Fibroblast of skin of left biceps (primary cell): ENCODE results near the gene ATG12.
"Not testable (repeated sequence)": the region's sequence is repeated elsewhere in the genome, so short reads cannot be mapped to it uniquely, and the experiment has no call there.

Source experiments
- DNase-seq, 2 experiments: peaks; one replicate each; pipeline ENCODE4 v3.0.0-alpha.2; 2013; ENCODE audit warnings: low read depth in 2 of 2

Gene ATG12

DNA sequence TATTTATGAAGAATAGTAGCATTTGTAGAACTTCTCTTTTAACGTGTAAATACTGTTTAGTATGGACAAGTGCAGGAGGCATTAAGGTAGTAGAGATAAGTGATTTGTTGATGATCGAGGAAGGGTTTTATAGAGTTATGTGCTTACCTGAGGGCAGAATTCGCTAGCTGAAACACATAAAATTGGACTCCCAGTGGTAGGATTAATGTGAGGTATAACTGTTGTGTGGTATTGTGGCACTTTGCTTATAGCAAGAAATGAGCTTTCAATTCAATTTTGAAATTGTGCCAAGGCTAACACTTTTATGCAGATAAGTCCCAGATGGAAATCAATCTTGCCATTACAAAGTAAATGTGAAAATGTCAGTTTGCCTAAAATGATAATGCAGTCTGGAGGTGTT, 1.6 kb upstream of the ATG12 start:
- DNase-seq = no peak

DNA sequence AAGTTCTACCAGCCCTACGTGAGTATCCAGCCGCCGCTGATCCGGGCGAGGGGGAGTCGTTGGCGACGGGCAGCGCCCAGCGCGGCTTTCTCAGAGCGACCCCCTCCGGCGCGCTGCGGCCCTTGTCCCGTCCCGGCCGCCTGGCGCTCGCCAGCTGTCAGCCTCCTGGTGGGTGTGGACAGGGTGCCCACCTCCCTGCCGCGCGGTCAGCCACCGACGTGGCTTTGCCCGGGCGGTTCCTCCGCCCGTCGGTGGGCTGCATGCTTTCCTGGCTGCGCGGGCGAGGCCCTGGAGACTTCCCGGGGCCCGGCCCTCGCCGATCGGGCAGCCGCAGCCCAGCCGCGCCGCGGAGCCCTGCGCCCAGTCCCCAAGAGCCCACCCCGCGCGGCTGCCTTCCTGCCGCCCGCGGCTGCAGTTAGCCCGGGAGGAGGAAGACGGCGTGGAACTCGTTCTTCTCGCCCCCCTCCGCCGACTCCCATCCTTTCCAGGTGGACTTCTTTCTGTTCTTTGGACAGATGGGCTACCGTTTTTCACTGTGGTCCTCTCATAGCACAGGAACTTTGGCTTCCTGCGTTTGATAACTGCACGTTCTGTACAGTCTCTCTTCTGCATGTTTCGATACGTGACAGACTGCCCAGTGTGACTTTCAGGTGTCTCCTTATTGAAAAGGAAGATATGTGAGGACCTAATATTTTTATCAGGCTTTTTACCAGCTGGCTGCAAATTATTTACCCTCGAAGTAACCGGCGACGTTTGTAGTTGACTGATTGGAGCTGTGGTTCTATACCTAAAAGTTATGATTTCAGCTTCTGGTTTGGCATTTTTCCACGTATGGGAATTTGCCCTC, 947 bp upstream of the ATG12 start:
- DNase-seq = no peak

DNA sequence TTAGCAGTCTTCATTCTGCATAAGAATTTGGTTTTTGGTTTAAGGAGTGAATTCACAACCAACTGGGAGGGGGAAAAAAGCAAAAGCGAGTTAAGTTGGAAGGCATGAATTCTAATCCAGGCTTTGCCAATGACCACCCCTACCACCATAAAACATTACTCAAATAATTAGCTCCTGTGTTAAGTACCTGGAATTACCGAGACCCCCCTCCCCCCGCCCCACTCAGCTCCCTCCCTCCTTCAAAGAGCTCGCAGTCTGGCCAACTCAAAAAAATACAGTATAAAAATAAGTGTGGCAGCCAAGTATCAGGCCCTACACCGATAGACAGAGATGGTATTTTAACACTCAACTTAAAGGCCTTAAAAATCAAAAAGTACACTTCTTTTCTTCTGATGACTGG, 492 bp downstream of the ATG12 start:
- no peak for DNase-seq

- DNase-seq = no peak
Observed at GRCh38 chr5:115838885-115839518, 2.4 kb downstream of the ATG12 start.

DNA sequence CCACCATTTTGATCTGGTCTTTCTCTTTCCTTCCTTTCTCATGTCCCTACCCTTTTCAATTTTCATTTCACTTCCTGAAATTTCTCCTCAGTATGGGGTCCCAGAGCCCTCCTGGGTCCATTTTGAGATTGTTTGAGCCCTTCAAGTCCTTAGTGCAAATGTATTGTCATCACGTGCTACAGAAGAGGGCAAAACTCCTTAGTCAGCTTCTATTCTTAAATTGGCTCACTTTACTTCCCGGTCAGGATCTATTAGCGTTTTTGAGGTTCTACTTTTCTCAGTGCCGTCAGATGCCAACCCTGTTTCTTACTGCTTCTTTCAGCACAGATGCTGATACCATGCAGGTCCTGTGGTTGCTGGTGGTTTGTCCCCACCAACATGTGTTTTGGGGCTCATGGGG, 5.9 kb downstream of the ATG12 start:
- no peak for DNase-seq

DNA sequence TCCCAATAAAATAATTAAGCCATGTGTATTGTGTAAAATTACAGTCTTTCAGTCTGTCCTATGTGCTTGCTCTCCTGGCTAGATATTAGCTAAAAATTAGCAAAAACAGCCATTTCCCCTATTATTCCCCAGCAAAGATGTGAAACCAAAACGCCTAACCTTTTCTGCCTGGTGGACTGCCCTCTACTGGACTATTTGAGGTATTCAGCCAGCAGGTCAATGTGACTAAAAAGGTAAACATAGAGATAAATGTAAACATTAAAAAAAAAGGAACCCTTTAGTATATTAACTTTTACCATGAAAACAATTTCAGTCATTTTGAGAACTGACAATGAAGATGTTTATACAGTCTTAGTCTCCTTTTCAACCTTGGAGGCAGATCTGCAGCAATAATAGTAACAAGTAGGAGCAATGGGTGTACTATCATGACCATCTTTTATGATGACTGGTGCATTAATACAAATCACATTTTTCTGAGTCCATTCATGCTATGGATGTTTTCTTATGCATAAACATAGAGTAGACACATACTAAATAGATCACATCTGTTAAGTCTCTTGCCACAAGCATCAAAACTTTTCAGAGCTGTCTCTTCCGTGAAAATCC, 10.1 kb downstream of the ATG12 start:
- no peak for DNase-seq

DNA sequence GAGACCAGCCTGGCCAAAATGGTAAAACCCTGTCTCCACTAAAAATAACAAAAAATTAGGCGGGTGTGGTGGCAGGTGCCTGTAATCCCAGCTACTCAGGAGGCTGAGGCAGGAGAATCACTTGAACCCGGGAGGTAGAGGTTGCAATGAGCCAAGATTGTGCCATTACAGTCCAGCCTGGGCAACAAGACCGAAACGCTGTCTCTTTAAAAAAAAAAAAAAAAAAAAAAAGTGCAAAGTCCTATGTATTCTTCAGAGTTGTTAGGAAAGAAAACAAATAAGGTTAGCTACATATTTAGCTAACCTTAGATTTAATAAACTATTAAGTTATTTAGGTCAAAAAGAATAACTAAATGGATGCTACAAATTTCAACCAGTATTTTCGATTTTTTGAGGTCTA, 11.5 kb downstream of the ATG12 start:
- no peak for DNase-seq

GRCh38 chr5:115825948-115826347, 15.4 kb downstream of the ATG12 start:
- DNase-seq = no peak

GRCh38 chr5:115824983-115825382, 16.4 kb downstream of the ATG12 start:
- DNase-seq = not testable (repeated sequence)

DNA sequence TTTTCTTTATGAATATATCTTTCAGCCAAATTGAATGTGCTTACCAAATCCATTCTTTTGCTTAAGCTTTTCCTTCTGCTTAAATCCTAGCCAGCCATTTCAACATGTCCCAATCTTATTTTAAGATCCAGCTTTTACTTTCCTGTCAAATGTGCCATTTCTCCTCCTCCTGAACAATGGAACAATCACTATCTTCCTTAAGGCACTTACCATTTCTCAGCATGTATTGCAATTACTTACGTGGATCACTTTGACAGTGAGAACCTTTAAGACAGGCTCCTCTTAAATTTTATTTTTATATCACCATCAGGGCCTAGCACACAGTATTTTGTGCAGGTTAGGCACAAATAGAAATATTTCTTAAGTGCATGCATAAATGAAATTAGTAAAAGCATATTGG, 20.5 kb downstream of the ATG12 start:
- DNase-seq = no peak

GRCh38 chr5:115818821-115819220, 22.5 kb downstream of the ATG12 start:
- no peak for DNase-seq

DNA sequence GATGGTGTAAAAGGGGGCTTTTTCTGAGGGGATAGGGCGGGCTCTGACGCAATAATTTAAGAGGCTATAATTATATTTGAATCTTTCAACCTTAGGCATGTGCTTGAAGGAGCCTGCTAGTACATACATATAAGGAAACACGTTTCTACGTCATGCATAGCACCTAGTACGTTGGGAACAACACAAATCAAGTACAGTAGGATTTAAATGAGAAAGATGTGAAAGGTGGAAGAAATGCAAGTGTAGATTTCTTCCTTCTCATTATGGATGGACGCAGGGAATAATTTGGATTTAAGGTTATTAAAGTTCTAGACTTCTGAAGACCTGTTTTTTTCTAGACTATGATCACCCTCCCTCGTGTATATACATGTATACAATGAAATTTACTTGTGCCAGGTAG, 24.0 kb downstream of the ATG12 start:
- no peak for DNase-seq

- peak; percentile 31 to 49 for DNase-seq
Observed at GRCh38 chr5:115816226-115817081, 24.9 kb downstream of the ATG12 start, which contains the start of gene CDO1. CDO1 (minus strand) TSS chr5:115816659; CDS start chr5:115816397, 262 bp downstream.

DNA sequence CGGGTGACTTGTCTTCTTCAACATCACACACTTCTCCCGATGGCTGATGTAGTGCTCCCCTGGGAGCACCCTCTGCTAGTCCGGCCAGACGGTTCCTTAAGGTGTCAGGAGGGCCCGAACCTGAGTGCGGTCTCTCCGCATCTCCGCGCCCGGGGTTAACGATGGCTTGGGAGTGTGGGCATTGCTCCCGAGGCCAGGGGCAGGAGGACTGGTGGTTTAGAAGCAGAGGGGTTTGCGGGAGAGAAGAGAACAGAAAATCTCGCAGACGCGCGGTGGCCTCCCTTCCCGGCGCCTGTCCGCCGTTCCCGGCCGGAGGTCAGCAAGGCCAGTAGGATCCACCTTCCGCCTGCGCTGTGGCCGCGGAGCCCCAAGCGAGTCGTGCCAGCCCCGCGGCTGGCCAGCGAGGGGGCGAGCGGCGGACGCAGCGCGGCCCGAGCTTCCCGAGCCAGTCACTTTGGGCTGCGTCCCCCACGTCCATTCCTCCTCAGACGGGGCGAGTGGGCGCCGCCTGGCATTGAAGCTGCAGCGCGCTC, 25.6 kb downstream of the ATG12 start:
- DNase-seq = no peak

DNA sequence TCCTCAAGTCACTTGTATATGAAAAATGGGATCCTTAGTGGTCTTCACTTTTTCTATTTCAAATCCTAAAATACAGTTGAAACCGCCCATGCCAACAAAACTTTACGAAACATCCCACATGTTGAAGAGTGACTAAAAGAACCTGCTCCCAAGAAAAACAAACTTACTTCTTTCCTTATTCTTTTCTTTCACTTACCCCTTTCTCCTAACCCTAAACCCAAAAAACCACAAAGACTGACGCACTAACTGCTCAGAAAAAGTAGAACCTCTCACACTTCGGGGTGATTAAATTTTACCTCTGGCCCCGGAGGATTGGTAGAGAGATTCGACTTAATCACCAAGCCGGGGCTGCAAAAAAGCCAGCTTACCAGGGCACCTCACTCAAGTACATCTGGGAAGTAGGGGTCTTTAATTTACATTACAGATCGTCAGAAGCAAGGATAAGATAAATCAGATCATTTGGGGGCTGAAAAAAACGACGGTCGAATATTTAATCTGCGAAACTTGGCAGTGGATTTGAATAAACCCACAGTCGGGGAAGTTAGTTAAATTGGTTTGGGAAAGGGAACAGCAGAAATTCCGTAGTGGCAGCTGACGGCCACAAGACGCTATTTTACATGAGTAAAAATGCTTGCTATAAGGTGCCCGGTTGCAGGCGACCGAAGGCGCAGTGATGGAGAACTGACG, 26.2 kb downstream of the ATG12 start:
- no peak for DNase-seq

GRCh38 chr5:115813719-115814118, 27.6 kb downstream of the ATG12 start:
- DNase-seq = no peak

GRCh38 chr5:115812372-115812771, 29.0 kb downstream of the ATG12 start:
- DNase-seq = no peak

GRCh38 chr5:115811406-115811805, 30.0 kb downstream of the ATG12 start:
- DNase-seq = no peak

DNA sequence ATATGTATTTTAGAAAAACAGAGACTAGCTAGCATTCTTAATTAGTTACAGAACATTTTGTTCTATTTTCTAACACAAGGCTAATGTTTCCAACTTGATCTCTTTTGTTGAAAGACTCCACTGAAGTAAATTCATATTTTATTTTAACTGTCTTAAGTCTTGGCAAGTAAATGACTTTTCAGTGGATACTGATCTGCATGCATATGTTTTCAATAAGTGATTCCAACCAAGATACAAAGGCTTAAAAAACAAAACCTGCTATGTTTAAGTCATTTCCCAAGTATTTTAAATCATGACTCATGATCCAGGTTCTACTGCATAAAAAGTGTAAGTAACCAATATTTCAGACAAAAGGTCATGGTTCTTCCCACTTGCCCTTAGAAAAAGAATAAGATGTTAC, 30.6 kb downstream of the ATG12 start:
- DNase-seq = peak; percentile 84 to 89

DNA sequence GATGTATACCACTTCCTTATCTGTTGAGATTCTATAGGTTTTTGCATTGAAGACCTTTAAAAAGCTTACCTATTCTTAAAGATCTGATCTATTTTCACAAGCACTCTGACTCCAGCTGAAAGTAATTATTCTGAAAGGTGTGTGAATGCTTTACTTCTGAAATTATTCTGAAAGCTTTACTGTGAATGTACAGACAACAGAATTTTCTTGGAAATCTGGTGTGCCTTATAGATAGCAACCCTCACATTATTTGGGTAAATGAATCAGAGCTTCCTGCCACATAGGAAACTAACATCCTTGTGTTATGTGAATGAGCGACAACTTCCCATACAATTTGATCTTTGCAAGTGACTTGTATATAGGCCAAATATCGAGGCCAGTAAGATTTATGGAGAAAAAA, 31.4 kb downstream of the ATG12 start:
- DNase-seq = no peak

GRCh38 chr5:115808066-115808465, 33.3 kb downstream of the ATG12 start:
- DNase-seq = not testable (repeated sequence)
